ENCODE measurements around the gene WT1.
"Not testable (repeated sequence)": the region's sequence is repeated elsewhere in the genome, so short reads cannot be mapped to it uniquely, and the experiment has no call there.

WT1 gene

GRCh38 chr11:32387411-32387810 lies 47.9 kb downstream of the WT1 start:
- no peak for DNase-seq (ENCODE audit: low read depth in 2 of 2)

- DNase-seq (ENCODE audit: low read depth in 2 of 2), result no peak
Measured at GRCh38 chr11:32386770-32387377, 48.5 kb downstream of the WT1 start.

- DNase-seq (ENCODE audit: low read depth in 2 of 2), result no peak
Measured at GRCh38 chr11:32385998-32386397, 49.3 kb downstream of the WT1 start.

- DNase-seq (ENCODE audit: low read depth in 2 of 2), result no peak
Measured at GRCh38 chr11:32382339-32383049, 52.8 kb downstream of the WT1 start.

- no peak for DNase-seq (ENCODE audit: low read depth in 2 of 2)
Measured at GRCh38 chr11:32381179-32381578, 54.2 kb downstream of the WT1 start.

GRCh38 chr11:32379719-32380118 lies 55.6 kb downstream of the WT1 start:
- no peak for DNase-seq (ENCODE audit: low read depth in 2 of 2)

- no peak for DNase-seq (ENCODE audit: low read depth in 2 of 2)
Measured at GRCh38 chr11:32375826-32376225, 59.5 kb downstream of the WT1 start.

- peak; percentile 14 to 35 for DNase-seq (ENCODE audit: low read depth in 2 of 2)
Measured at GRCh38 chr11:32374261-32374711, 61.1 kb downstream of the WT1 start.

- DNase-seq (ENCODE audit: low read depth in 2 of 2), result not testable (repeated sequence)
Measured at GRCh38 chr11:32369987-32370386, 65.4 kb downstream of the WT1 start.

- DNase-seq (ENCODE audit: low read depth in 2 of 2), result no peak
Measured at GRCh38 chr11:32366666-32367065, 68.7 kb downstream of the WT1 start.

GRCh38 chr11:32365192-32365591 lies 70.1 kb downstream of the WT1 start:
- DNase-seq (ENCODE audit: low read depth in 2 of 2), result no peak

GRCh38 chr11:32358729-32359128 lies 76.6 kb downstream of the WT1 start:
- DNase-seq (ENCODE audit: low read depth in 2 of 2), result no peak

- no peak for DNase-seq (ENCODE audit: low read depth in 2 of 2)
Measured at GRCh38 chr11:32353884-32354283, 81.5 kb downstream of the WT1 start.

- no peak for DNase-seq (ENCODE audit: low read depth in 2 of 2)
Measured at GRCh38 chr11:32348502-32348901, 86.8 kb downstream of the WT1 start.

GRCh38 chr11:32344946-32345345 lies 90.4 kb downstream of the WT1 start:
- no peak for DNase-seq (ENCODE audit: low read depth in 2 of 2)

GRCh38 chr11:32343325-32344008 lies 91.9 kb downstream of the WT1 start:
- DNase-seq (ENCODE audit: low read depth in 2 of 2), result no peak

GRCh38 chr11:32341620-32342613 lies 93.4 kb downstream of the WT1 start:
- no peak for DNase-seq (ENCODE audit: low read depth in 2 of 2)

GRCh38 chr11:32340181-32340580 lies 95.2 kb downstream of the WT1 start:
- DNase-seq (ENCODE audit: low read depth in 2 of 2), result no peak
